Tibial nerve (tissue), 4 donors: Measurements from ENCODE around the gene PKP2. TPM values are rescaled to one million over a fixed set of nuclear protein-coding genes. Genes with fewer than 3 reads are reported as not detected.

ENCODE experiments used
- DNase-seq, 2 donors: peaks; one replicate each; pipeline ENCODE4 v3.0.0-alpha.2; 2019; ENCODE audit warnings: low spot score in 2 of 2
- H3K27ac ChIP-seq, 4 donors: fragments of 200-600 bp; sonication (generic) in 3 of 4; one replicate each; pipeline ENCODE4 v1.5.1; 2017 to 2019; ENCODE audit warnings: mild to moderate bottlenecking in 1 of 4
- H3K27me3 ChIP-seq, 2 donors: fragments of 200-600 bp; sonication (generic) in 1 of 2; one replicate each; pipeline versions ENCODE4 v1.5.1 to v1.6.0; 2017 to 2019
- H3K36me3 ChIP-seq, 3 donors: fragments of 200-600 bp; sonication (generic); one replicate each; pipeline ENCODE4 v1.5.1; 2018 to 2019
- H3K4me1 ChIP-seq, 4 donors: fragments of 200-600 bp; sonication (generic) in 3 of 4; one replicate each; pipeline ENCODE4 v1.5.1; 2017 to 2019
- H3K4me3 ChIP-seq, 4 donors: fragments of 200-600 bp; sonication (generic) in 3 of 4; one replicate each; pipeline ENCODE4 v1.5.1; 2017 to 2019; ENCODE audit warnings: mild to moderate bottlenecking in 1 of 4, moderate library complexity in 1 of 4
- H3K9me3 ChIP-seq, 4 donors: fragments of 200-600 bp; sonication (generic) in 3 of 4; one replicate each; pipeline ENCODE4 v1.5.1; 2017 to 2019
- EP300 ChIP-seq, 2 donors: sonication (generic); formaldehyde crosslinking; IDR thresholded peaks; one replicate each; pipeline ENCODE4 v1.6.1; 2017; ENCODE audit warnings: antibody characterized with exemption in 2 of 2, mild to moderate bottlenecking in 1 of 2
- POLR2A ChIP-seq, 2 donors: fragments of 450-650 bp; IDR thresholded peaks; one replicate each; pipeline ENCODE4 v1.6.1; 2017; ENCODE audit warnings: antibody characterized with exemption in 2 of 2, mild to moderate bottlenecking in 2 of 2, moderate library complexity in 2 of 2
- WGBS, 2 donors: methylation state at CpG; one replicate each; pipeline ENCODE4 v1.1.5; 2018; 5-methylcytosine and 5-hydroxymethylcytosine counted together
- total RNA-seq, 4 donors: library from RNA; depleted of rRNA; stranded (reverse); fragments of >200 nt; gene quantifications; one replicate each; pipeline ENCODE4 v1.1.0, GENCODE V29; 2016
- TF ChIP-seq, protein P1 (sequence below), 5 experiments: fragments of 200-600 bp in 3 of 5; fragments of 450-650 bp in 2 of 5; sonication (generic) in 3 of 5; IDR thresholded peaks; one replicate each; pipeline ENCODE4 v1.5.1; 2016 to 2019; ENCODE audit warnings: antibody characterized with exemption in 5 of 5, mild to moderate bottlenecking in 3 of 5, moderate library complexity in 2 of 5

PKP2 gene
- total RNA-seq, 4 donors from 2014 or later: 35.0 to 45.0 (median 42.5) TPM

- no peaks in the 10 kb centered on the region for H3K27me3 ChIP-seq
Observed at GRCh38 chr12:32922546-32923297, 26.1 kb upstream of the PKP2 start.

GRCh38 chr12:32921397-32921796 lies 24.8 kb upstream of the PKP2 start:
- no peaks in the 10 kb centered on the region for H3K9me3 ChIP-seq
- H3K27me3 ChIP-seq: no peaks in the 10 kb centered on the region
- H3K4me3 ChIP-seq: no peak overlapping the region
- peak overlapping the region in 1 of 4 donors; percentile 15 for H3K27ac ChIP-seq
- 31 to 43% methylated on average over 2 of the region's 2 CpGs for WGBS, 2 donors
- no peak for DNase-seq
- TF ChIP-seq, protein P1, sequence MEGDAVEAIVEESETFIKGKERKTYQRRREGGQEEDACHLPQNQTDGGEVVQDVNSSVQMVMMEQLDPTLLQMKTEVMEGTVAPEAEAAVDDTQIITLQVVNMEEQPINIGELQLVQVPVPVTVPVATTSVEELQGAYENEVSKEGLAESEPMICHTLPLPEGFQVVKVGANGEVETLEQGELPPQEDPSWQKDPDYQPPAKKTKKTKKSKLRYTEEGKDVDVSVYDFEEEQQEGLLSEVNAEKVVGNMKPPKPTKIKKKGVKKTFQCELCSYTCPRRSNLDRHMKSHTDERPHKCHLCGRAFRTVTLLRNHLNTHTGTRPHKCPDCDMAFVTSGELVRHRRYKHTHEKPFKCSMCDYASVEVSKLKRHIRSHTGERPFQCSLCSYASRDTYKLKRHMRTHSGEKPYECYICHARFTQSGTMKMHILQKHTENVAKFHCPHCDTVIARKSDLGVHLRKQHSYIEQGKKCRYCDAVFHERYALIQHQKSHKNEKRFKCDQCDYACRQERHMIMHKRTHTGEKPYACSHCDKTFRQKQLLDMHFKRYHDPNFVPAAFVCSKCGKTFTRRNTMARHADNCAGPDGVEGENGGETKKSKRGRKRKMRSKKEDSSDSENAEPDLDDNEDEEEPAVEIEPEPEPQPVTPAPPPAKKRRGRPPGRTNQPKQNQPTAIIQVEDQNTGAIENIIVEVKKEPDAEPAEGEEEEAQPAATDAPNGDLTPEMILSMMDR (IDR thresholded peaks at IDR 0.05): no peak
- no peak for TF ChIP-seq POLR2A (IDR thresholded peaks at IDR 0.05)
- TF ChIP-seq EP300 (IDR thresholded peaks at IDR 0.05): no peak
- no peaks in the 10 kb centered on the region for H3K36me3 ChIP-seq
- peaks cover 0 to 11% (median 0%) of the 10 kb centered on the region in 4 donors for H3K4me1 ChIP-seq

More at GRCh38 chr12:32922546-32923297, 26.1 kb upstream of the PKP2 start:
- H3K27ac ChIP-seq: no peak overlapping the region
- no peaks in the 10 kb centered on the region for H3K9me3 ChIP-seq
- H3K36me3 ChIP-seq: no peaks in the 10 kb centered on the region
- 84% methylated on average over 8 of the region's 8 CpGs for WGBS, 2 donors
- no peak overlapping the region for H3K4me3 ChIP-seq
- H3K4me1 ChIP-seq: peaks cover 0 to 8% (median 0%) of the 10 kb centered on the region in 4 donors
- DNase-seq: no peak
- TF ChIP-seq, protein P1 (IDR thresholded peaks at IDR 0.05): no peak
- TF ChIP-seq POLR2A (IDR thresholded peaks at IDR 0.05): no peak
- no peak for TF ChIP-seq EP300 (IDR thresholded peaks at IDR 0.05)

DNA sequence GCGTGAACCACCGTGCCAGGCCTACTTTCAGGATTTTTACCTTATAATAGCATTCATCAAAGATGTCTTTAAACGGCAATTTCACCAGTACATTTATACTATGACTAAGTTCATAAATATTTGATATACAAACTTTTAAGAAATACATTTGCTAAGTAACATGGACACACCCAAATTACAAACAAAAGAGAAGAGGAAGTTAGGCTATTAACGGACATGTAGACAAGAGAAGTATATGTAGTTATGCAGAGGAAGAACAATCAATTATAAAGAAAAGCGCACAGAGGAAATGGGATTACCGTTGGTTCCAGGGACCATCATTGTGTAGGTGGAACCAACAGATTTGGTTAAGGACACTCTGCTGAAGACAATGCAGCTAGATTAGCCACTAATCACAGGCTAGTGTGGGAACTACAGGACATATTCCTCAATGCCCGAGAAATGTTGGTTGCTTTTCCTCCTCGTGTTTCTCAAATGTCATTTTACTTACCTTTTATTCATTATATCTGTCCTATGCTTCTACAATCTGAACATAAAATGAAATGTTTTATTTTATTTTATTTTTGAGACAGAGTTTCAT lies 24.0 kb upstream of the PKP2 start:
- TF ChIP-seq EP300 (IDR thresholded peaks at IDR 0.05) (no peak), POLR2A (IDR thresholded peaks at IDR 0.05) (no peak)
- TF ChIP-seq, protein P1 (IDR thresholded peaks at IDR 0.05): no peak
- Histone ChIP-seq H3K4me3 (no peak overlapping the region), H3K4me1 (peaks cover 0 to 11% (median 0%) of the 10 kb centered on the region in 4 donors), H3K27me3 (no peaks in the 10 kb centered on the region), H3K36me3 (no peaks in the 10 kb centered on the region), H3K9me3 (no peaks in the 10 kb centered on the region), H3K27ac (peak overlapping the region in 1 of 4 donors; percentile 78)
- DNase-seq: no peak
- WGBS, 2 donors: 58 to 65% methylated on average over 8 of the region's 8 CpGs

DNA sequence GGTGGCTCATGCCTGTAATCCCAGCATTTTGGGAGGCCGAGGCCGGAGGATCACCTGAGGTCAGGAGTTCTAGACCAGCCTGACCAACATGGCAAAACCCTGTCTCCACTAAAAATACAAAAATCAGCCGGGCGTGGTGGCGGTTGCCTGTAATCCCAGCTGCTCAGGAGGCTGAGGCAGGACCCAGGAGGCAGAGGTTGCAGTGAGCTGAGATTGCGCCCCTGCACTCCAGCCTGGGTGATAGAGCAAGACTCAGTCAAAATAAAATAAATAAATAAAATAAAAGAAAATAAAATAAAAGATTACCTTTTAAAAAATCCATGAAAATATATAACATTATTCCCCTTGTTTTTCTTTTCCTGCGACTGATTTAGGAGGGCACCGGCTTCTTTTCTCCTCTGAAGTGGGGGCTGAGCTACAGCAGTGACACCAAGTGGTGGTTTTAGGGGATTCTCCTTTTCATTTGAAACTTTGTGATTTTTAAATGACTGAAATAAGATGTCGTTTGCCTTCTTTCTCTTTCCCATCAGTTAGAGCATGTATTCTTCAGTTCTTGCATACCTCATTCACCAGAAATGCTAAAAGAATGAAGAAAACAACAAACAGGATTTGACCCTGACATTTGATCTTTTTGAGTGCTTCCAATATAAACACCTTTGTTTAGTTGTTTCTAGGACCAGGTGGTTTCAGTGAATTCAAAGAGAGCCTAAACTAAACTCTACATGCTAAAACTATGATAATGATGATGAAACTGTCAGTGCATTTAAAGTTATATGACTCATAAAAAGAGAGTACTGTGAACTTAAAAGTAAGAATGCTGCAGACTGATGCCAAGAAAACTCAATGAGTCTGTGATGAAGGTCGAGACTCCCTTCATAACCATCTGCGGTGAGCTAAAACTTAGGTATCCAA lies 22.6 kb upstream of the PKP2 start:
- H3K27me3 ChIP-seq: no peaks in the 10 kb centered on the region

More for the DNA sequence above, 22.6 kb upstream of the PKP2 start:
- TF ChIP-seq, protein P1 (IDR thresholded peaks at IDR 0.05): peak; percentile 42 to 68 (median 59)
- TF ChIP-seq POLR2A (IDR thresholded peaks at IDR 0.05) (no peak), EP300 (IDR thresholded peaks at IDR 0.05) (peak in 1 of 2 donors; percentile 42)
- Histone ChIP-seq H3K4me1 (peaks cover 0 to 11% (median 0%) of the 10 kb centered on the region in 4 donors), H3K36me3 (no peaks in the 10 kb centered on the region), H3K9me3 (no peaks in the 10 kb centered on the region), H3K4me3 (no peak overlapping the region), H3K27ac (peak overlapping the region in 3 of 4 donors; percentile 40 to 78 (median 62))
- no peak for DNase-seq
- WGBS, 2 donors: 41 to 46% methylated on average over 11 of the region's 11 CpGs
